Fibroblast of villous mesenchyme (primary cell): ENCODE data around the gene TTC7B. TPM values are rescaled to one million over a fixed set of nuclear protein-coding genes. Genes with fewer than 3 reads are reported as not detected.

Experiments used
- DNase-seq: peaks from one replicate; pipeline ENCODE4 v3.0.0-alpha.2; 2010; ENCODE audit warnings: low read depth
- H3K4me3 ChIP-seq: 2 replicates; pipeline ENCODE4 v1.5.1; 2011; ENCODE audit warnings: low read depth, mild to moderate bottlenecking, low read length
- CTCF ChIP-seq: IDR thresholded peaks from 2 replicates; pipeline ENCODE4 v1.5.1; 2012; ENCODE audit warnings: low read depth, mild to moderate bottlenecking, low read length; ENCODE audit not compliant: insufficient read depth
- total RNA-seq: library from RNA; depleted of rRNA; stranded (reverse); fragments of >200 nt; gene quantifications from 2 replicates; pipeline ENCODE4 v1.2.3, GENCODE V29; 2012

Gene TTC7B
- total RNA-seq, 1 donor = 16.8 TPM

- TF ChIP-seq CTCF = no peak
- no peak overlapping the region for H3K4me3 ChIP-seq
- no peak for DNase-seq
Observed at GRCh38 chr14:90553921-90554336, 262.3 kb downstream of the TTC7B start.

DNA sequence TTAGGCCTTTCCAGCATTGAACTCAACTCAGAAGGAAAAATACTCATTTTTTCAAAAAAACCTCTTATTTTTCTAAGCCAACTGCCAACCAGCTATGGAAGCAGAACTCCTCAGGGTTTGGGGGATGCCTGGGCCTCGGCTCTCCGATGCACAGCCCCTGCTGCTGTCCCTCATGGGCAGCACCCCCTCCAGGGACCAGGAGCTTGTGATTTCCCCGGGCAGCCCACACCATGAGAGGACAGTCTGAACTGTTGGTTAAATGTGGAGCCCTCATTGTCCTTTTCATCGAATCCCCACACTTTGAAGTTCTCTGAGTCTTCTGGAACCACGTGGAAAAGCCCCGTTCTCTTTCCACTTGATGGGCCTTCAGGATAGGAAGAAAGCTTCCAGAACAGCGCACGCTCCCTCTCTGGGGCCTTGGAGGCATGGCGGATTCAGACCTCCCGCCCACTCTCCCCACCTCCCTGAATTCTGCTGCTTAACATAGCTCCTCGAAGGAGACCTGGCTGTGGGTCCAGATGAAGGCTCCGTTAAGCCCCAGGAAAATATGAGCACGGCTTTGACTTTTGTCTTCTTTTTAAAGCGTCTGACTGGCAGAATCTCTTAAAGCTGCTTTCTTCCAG is 262.8 kb downstream of the TTC7B start:
- no peak overlapping the region for H3K4me3 ChIP-seq
- no peak for DNase-seq
- TF ChIP-seq CTCF = no peak

DNA sequence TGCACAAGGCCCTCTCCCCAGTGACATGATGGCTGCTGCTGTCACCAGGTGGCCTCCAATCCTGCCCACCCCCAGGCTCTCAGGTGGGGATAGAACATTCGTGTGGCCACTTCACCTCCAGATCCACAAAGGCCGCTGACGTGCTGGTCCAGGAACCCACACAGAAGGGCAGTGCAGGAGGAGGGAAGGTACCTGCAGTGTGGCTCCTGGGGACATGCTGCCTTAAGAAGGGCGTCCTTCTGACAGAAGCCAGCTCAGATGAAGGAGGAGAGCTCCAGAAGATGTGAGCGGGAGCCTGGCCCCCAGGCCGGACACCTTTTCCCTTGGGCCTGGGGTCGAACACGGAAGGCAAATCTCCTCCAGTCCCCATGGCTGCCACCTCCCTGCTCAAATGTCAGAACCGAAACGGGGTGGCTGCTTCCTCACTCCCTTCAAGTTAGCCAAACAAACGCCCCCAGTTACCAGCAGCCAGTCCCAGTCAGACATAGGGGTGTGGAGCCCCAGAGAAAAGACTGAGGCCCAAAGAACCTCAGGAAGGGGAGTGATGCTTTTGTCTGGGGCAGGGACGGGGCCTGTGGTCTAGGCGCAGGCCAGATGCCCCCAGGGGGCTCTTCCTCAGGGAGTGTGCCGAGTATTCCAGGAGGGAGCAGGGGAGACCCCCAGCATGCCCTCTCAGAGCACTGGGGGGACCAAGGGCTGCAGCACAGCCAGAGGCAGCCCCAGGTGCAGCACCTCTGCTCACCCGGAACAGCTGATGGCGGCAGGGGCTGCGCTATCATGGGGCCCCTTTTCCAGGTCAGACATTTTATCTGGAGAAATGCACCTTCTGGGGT is 263.5 kb downstream of the TTC7B start:
- DNase-seq = no peak
- H3K4me3 ChIP-seq = no peak overlapping the region
- no peak for TF ChIP-seq CTCF

DNA sequence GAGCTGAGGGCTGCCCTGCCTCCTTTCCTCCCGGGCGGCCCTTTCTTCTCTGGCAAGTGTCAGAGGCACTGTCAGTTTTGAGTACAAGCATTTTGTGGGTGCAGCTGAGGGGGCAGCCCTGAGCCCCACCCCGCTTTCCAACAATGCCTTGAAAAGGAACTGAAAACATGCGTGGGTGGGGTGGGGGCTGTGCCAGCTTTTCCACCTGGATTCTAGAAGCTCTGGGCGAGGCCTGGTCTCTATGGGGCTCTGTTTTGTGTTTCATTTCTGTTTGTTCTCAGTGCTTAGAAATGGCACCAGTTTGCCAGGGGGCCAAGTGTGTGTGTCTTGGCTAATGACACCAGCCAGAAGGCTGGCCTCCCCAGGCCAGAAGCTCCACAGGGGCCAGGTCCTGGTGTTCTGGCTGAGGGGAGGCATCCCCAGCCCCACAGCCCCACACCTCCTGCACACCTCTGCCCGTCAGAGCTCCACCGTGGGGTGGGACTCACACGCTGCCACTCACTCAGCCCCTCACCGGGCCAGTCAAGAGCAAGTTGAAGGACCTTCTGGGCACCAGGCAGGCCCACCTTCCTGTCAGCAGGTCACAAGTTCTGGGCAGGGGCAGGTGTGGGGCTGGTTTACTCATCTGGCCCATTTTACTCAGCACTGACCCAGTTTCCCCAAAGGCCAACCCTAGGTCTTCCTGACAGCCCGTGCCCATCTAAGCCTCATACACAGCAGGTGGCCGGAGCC is 264.3 kb downstream of the TTC7B start:
- DNase-seq = no peak

GRCh38 chr14:90551070-90551704 is 265.0 kb downstream of the TTC7B start:
- no peak overlapping the region for H3K4me3 ChIP-seq
- peak; percentile 36 for DNase-seq

More for the DNA sequence above, 264.3 kb downstream of the TTC7B start:
- TF ChIP-seq CTCF = no peak
- H3K4me3 ChIP-seq = no peak overlapping the region

More at GRCh38 chr14:90551070-90551704, 265.0 kb downstream of the TTC7B start:
- no peak for TF ChIP-seq CTCF
